Astrocyte of the cerebellum (primary cell): ENCODE results near the gene IL15.

Source experiments
- DNase-seq: peaks from one replicate; pipeline ENCODE4 v3.0.0-alpha.2; 2011; ENCODE audit warnings: low read depth
- H3K4me3 ChIP-seq: 2 replicates; pipeline ENCODE4 v1.5.1; 2011; ENCODE audit warnings: mild to moderate bottlenecking, low read depth, low read length, moderate library complexity
- CTCF ChIP-seq: IDR thresholded peaks from 2 replicates; pipeline ENCODE4 v1.5.1; 2012; ENCODE audit warnings: low read length, low read depth, moderate library complexity, mild to moderate bottlenecking; ENCODE audit errors: missing control alignments
- in situ Hi-C: cut with HindIII; loops from 2 replicates; pipeline ENCODE4 v1.10.0; 2017; ENCODE audit warnings: low sequenced_read_pairs

The IL15 gene

DNA sequence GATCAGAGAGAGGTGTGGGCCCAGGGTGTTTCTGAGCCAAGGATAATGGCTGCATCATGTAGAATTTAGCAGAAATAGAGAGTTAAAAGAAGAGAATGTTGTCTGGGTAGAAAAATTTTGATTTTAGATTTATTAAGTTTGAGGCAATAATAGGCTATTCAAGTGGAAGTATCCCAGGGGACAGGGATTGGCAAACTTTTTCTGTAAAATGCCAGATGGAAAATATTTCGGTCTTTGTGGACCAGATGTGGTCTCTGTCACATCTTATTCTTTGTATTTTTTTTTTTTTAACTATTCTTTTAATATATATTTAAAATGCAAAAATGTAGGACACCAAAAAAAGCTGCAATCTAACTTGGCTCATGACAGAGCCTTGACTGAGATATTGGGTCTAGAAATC lies 33.1 kb downstream of the IL15 start:
- no peak overlapping the region for H3K4me3 ChIP-seq
- in situ Hi-C loops = no loop called here
- TF ChIP-seq CTCF = no peak
- no peak for DNase-seq

DNA sequence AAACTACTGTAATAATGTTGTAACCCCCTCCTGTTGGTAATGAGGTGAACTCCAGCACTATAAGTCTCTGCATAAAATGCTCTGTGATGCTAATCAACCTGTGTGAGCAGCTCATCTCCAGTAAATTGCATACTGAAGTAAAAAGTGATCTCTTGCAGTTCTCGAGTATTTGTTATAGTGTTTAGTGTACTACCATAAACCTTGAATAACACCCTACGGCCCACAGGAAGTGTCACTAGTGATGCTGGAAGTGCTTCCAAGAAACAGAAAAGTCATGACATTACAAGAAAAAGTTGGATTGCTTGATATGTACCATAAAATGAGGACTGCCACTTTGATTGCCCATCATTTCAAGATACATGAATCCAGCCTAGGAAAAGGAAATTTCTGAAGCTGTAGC lies 39.0 kb downstream of the IL15 start:
- in situ Hi-C loops = no loop called here
- no peak overlapping the region for H3K4me3 ChIP-seq

DNA sequence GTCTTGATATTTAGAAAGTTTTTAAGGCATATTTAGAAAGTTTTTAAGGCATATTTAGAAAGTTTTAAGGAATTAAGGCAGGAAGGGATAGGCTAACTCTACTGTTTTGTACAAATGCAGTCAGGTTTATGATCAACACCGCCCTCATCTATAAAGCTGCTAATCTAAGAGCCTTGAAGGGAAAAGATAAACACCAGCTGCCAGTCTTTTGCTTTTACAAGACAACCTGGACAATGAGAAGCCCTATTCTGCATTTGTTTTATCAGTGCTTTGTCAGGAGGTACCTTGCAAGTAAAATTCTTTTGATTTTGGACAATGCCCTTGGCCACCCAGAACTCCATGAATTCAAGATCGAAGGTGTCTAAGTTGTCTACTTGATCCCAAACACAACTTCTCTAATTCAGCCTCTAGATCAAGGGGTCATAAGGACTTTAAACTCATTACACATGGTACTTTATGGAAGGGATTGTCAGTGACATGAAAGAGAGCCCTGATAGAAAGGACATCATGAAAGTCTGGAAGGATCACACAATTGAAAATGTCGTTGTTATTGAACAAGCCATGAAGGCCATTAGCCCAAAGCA lies 39.8 kb downstream of the IL15 start:
- no peak overlapping the region for H3K4me3 ChIP-seq
- in situ Hi-C loops = no loop called here
- TF ChIP-seq CTCF = no peak
- DNase-seq = no peak

More for the DNA sequence above, 39.0 kb downstream of the IL15 start:
- TF ChIP-seq CTCF = no peak
- no peak for DNase-seq

- in situ Hi-C loops = no loop called here
- DNase-seq = no peak
- no peak for TF ChIP-seq CTCF
- no peak overlapping the region for H3K4me3 ChIP-seq
Observed at GRCh38 chr4:141680060-141680459, 43.7 kb downstream of the IL15 start.

DNA sequence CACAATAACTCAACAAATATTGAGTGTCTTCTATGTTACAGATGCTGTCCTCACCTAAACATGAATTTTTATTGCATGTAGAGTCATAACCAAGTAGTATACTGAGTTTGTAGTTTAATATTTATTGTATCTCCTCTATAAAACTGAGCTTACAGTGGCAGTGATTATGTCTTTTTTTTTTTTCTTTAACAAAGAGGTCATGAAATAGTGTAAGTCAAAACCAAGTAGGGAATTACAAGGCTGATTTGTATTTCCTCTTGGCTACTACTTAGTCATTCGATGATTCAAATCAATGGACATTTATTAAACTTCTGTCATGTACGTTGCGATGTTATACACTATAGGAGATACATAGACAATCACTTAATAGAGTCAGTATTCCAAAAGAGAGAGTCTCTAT lies 48.4 kb downstream of the IL15 start:
- H3K4me3 ChIP-seq = no peak overlapping the region
- DNase-seq = no peak
- in situ Hi-C loops = no loop called here
- no peak for TF ChIP-seq CTCF

GRCh38 chr4:141686146-141686775 lies 49.9 kb downstream of the IL15 start:
- in situ Hi-C loops = no loop called here
- no peak for DNase-seq

More at GRCh38 chr4:141686146-141686775, 49.9 kb downstream of the IL15 start:
- H3K4me3 ChIP-seq = no peak overlapping the region
- no peak for TF ChIP-seq CTCF
